ENCODE measurements around the gene CHST6. TPM values are rescaled to one million over a fixed set of nuclear protein-coding genes. Genes with fewer than 3 reads are reported as not detected.
"Not testable (repeated sequence)": the region's sequence is repeated elsewhere in the genome, so short reads cannot be mapped to it uniquely, and the experiment has no call there.

CHST6 gene
- total and polyA plus RNA-seq, 2 of the 8 experiments (the other 6 are each of a cell fraction or from before 2014, with no cell fraction given), result 18.2 to 25.4 TPM

DNA sequence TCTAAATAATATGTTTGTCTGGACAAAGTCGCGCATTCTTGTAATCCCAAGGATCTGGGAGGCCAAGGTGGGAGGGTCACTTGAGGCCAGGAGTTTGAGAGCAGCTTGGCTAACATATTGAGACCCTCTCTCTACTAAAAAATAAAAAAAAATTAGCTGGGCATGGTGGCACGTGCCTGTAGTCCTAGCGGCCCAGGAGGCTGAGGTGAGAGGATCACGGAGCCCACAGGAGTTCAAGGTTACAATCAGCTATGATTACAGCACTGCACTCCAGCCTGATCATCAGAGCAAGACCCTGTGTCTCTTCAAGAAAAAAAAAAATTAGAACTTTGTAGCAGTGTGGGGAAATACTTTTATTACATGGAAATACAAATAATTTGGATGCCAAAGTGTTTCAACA, 6.1 kb upstream of the CHST6 start (continued):
- TF ChIP-seq EP300 (IDR thresholded peaks at IDR 0.05; ENCODE audit: borderline replicate concordance in 1 of 2, low read depth in 2 of 2, low read length in 2 of 2), result no peak
- no peak for TF ChIP-seq SP2 (IDR thresholded peaks at IDR 0.05; ENCODE audit: low read length)
- no peak for TF ChIP-seq CBX8 (IDR thresholded peaks at IDR 0.05; ENCODE audit: borderline replicate concordance, low read depth, low read length)
- TF ChIP-seq, protein P1, sequence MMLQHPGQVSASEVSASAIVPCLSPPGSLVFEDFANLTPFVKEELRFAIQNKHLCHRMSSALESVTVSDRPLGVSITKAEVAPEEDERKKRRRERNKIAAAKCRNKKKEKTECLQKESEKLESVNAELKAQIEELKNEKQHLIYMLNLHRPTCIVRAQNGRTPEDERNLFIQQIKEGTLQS (IDR thresholded peaks at IDR 0.05; ENCODE audit: insufficient read depth, low read depth, low read length), result no peak
- no peak for TF ChIP-seq POLR2A (IDR thresholded peaks at IDR 0.05; ENCODE audit: control extremely low read depth in 1 of 2, low read depth in 2 of 2, low read length in 2 of 2)

DNA sequence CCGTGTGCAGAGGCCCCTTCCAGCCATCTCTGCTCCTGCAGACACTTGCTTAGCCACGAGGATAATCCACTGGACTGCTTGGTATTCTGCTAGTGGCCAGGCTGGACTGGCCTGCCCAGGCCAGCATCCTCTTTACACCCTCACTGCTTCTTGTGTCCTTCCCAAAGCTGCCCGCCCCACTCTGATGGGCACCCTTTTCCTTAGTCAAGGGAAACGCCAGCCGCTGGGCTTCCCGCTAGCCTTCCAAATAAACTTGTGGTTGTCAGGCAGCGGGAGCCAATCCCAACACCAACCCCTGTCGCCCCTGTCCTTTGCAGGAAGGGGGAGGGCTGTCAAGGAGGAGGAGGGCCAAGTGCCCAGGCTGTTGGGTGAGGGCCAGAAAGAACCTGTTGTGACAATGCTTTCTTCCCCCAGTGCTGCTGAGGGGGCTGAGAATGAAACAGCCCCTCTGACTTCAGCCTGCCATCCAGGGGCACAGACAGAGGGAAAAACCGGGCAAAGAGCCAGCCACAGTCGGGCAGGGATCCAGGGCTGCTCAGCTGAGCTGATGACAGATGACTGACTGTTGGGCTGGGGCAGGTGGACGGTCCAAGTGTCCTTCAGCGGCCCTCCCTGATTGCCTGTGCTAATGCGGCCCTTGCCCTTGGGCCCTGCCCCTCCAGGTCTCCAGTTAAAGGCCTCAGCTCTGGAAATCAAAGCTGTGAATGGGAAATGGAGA, 3.5 kb upstream of the CHST6 start:
- H3K36me3 ChIP-seq (ENCODE audit: control insufficient read depth in 2 of 4, insufficient read depth in 4 of 4, low read length in 3 of 4); H4K5ac ChIP-seq (ENCODE audit: insufficient read length, low read depth, low read length); H3K9ac ChIP-seq (replicated peaks in 1 of 4; ENCODE audit: extremely low read depth in 1 of 4, low read depth in 3 of 4, low read length in 3 of 4); H2AK5ac ChIP-seq (ENCODE audit: low read depth, low read length); H3K79me2 ChIP-seq (ENCODE audit: control insufficient read depth in 1 of 2, insufficient read depth in 2 of 2, low read length in 2 of 2); H3K9me3 ChIP-seq (ENCODE audit: insufficient read depth in 2 of 2, low read depth in 1 of 2, low read length in 1 of 2); H3K56ac ChIP-seq (replicated peaks; ENCODE audit: insufficient read length, low read depth, low read length); FAIRE-seq; H2BK5ac ChIP-seq (ENCODE audit: low read depth, low read length); H3K23me2 ChIP-seq (ENCODE audit: low read depth, low read length); H3K79me1 ChIP-seq (ENCODE audit: low read depth, low read length); H4K8ac ChIP-seq (ENCODE audit: extremely low read depth, insufficient read depth, low read length); H3K4me2 ChIP-seq (ENCODE audit: insufficient read depth in 1 of 2, low read depth in 2 of 2, low read length in 2 of 2); H3K23ac ChIP-seq (ENCODE audit: insufficient read length); H4K91ac ChIP-seq (replicated peaks; ENCODE audit: insufficient read length, low read length); H3K4ac ChIP-seq (replicated peaks; ENCODE audit: insufficient read length, low read depth, low read length); H3K14ac ChIP-seq (ENCODE audit: insufficient read length); H4K20me1 ChIP-seq (replicated peaks in 1 of 2; ENCODE audit: control insufficient read depth in 1 of 2, insufficient read depth in 2 of 2, low read length in 2 of 2); H2AFZ ChIP-seq (ENCODE audit: low read length); H3K18ac ChIP-seq (ENCODE audit: extremely low read depth, low read length); H3K4me1 ChIP-seq (replicated peaks in 1 of 4; ENCODE audit: control insufficient read depth in 3 of 4, insufficient read depth in 4 of 4, low read length in 3 of 4); DNase-seq (ENCODE audit: low read depth in 1 of 2, low spot score in 2 of 2); H2BK20ac ChIP-seq (ENCODE audit: low read length); H2BK120ac ChIP-seq (replicated peaks; ENCODE audit: low read depth, low read length); H3K27me3 ChIP-seq (replicated peaks in 1 of 4; ENCODE audit: control insufficient read depth in 3 of 4, extremely low read depth in 1 of 4, insufficient read depth in 3 of 4, low read length in 3 of 4); H3K27ac ChIP-seq (ENCODE audit: low read depth, low read length); H3K4me3 ChIP-seq (ENCODE audit: extremely low read depth in 1 of 4, insufficient read depth in 2 of 4, low read depth in 3 of 4, low read length in 4 of 4); H2BK15ac ChIP-seq (ENCODE audit: low read length): not testable (repeated sequence)
- 0 out of 2 replicates have a peak overlapping the region, but pooled peaks have one; percentile 2 for H2BK12ac ChIP-seq (ENCODE audit: low read depth, low read length)
- CTCF ChIA-PET (ENCODE audit: partially characterized antibody), result interaction anchor here (3.1 to 5.6 kb wide), 3 partner anchors 10 to 23 kb away, joined by 9 to 56 read pairs (median 40); no protein-coding TSS in a partner anchor
- POLR2A ChIA-PET (ENCODE audit: partially characterized antibody), result interaction anchor here (0.6 to 1.8 kb wide), 2 partner anchors 18 to 116 kb away, joined by 5 to 10 read pairs; no protein-coding TSS in a partner anchor
- 87% methylated on average over 5 of the region's 13 CpGs; no CpG with 5 or more reads in 1 of the 2 experiments for WGBS, 2 experiments (ENCODE audit: extremely low coverage in 1 of 2, insufficient coverage in 1 of 2, insufficient read length in 1 of 2, insufficient replicate concordance in 2 of 2, low coverage in 1 of 2, low lambda C conversion rate in 2 of 2, missing lambda C conversion rate in 1 of 2)
